ENCODE data around the gene ZSWIM1. TPM values are rescaled to one million over a fixed set of nuclear protein-coding genes. Genes with fewer than 3 reads are reported as not detected.

Gene ZSWIM1
- polyA plus RNA-seq, 1 donor (not counting 4 experiments of a cell fraction or from before 2014, with no cell fraction given), result 4.4 TPM

GRCh38 chr20:45834797-45835161, 46.2 kb upstream of the ZSWIM1 start:
- Histone ChIP-seq H3K27me3 (ENCODE audit: control insufficient read depth, extremely low read depth, insufficient read depth, low read length) (no peaks in the 10 kb centered on the region), H3K79me2 (ENCODE audit: control insufficient read depth, insufficient read depth, low read length) (no peaks in the 10 kb centered on the region), H3K4me3 (ENCODE audit: control insufficient read depth in 2 of 3, extremely low read depth in 1 of 3, insufficient read depth in 2 of 3, low read depth in 1 of 3, low read length in 3 of 3) (peak overlapping the region in 2 of 3 experiments; percentile 61 to 85), H2AFZ (ENCODE audit: control insufficient read depth, low read length) (no peak overlapping the region), H4K20me1 (ENCODE audit: control insufficient read depth, extremely low read depth, insufficient read depth, low read length) (no peaks in the 10 kb centered on the region), H3K9ac (ENCODE audit: control insufficient read depth, extremely low read depth, insufficient read depth, low read length) (no peak overlapping the region), H3K9me1 (ENCODE audit: control insufficient read depth, extremely low read depth, insufficient read depth, low read length) (peaks cover 2% of the 10 kb centered on the region), H3K4me2 (ENCODE audit: control insufficient read depth, extremely low read depth, insufficient read depth, low read depth, low read length) (peak overlapping the region; percentile 86), H3K36me3 (ENCODE audit: control insufficient read depth in 2 of 2, extremely low read depth in 1 of 2, insufficient read depth in 2 of 2, low read length in 2 of 2) (no peaks in the 10 kb centered on the region), H3K27ac (ENCODE audit: control insufficient read depth, insufficient read depth, low read length) (no peak overlapping the region), H3K4me1 (ENCODE audit: control insufficient read depth, extremely low read depth, insufficient read depth, low read length) (peaks cover 24% of the 10 kb centered on the region), H3K9me3 (ENCODE audit: control insufficient read depth, low read depth, low read length) (no peaks in the 10 kb centered on the region)
- DNase-seq (ENCODE audit: low read depth, low spot score), result no peak
- no peak for FAIRE-seq
- no peak for TF ChIP-seq CTCF (optimal IDR thresholded peaks at IDR 0.05 in 1 of 3, IDR thresholded peaks at IDR 0.05 in 1 of 3, conservative IDR thresholded peaks at IDR 0.05 in 1 of 3; ENCODE audit: extremely low read depth in 1 of 3, insufficient read depth in 2 of 3, low read length in 3 of 3)
- TF ChIP-seq EZH2 (IDR thresholded peaks at IDR 0.05; ENCODE audit: low read length), result no peak
- dilution Hi-C loops (cut with MboI; ENCODE audit: extremely low pct_ligation_motif_present, low sequenced_read_pairs), result no loop called here

GRCh38 chr20:45835329-45835765, 45.7 kb upstream of the ZSWIM1 start:
- H2AFZ ChIP-seq (ENCODE audit: control insufficient read depth, low read length), result no peak overlapping the region
- DNase-seq (ENCODE audit: low read depth, low spot score), result no peak
- no peaks in the 10 kb centered on the region for H3K79me2 ChIP-seq (ENCODE audit: control insufficient read depth, insufficient read depth, low read length)
- no peaks in the 10 kb centered on the region for H3K27me3 ChIP-seq (ENCODE audit: control insufficient read depth, extremely low read depth, insufficient read depth, low read length)
- H3K9me1 ChIP-seq (ENCODE audit: control insufficient read depth, extremely low read depth, insufficient read depth, low read length), result peaks cover 2% of the 10 kb centered on the region
- no peaks in the 10 kb centered on the region for H3K9me3 ChIP-seq (ENCODE audit: control insufficient read depth, low read depth, low read length)
- no peak overlapping the region for H3K27ac ChIP-seq (ENCODE audit: control insufficient read depth, insufficient read depth, low read length)
- no peaks in the 10 kb centered on the region for H3K36me3 ChIP-seq (ENCODE audit: control insufficient read depth in 2 of 2, extremely low read depth in 1 of 2, insufficient read depth in 2 of 2, low read length in 2 of 2)
- H3K4me2 ChIP-seq (ENCODE audit: control insufficient read depth, extremely low read depth, insufficient read depth, low read depth, low read length), result peak overlapping the region; percentile 86
- TF ChIP-seq EZH2 (IDR thresholded peaks at IDR 0.05; ENCODE audit: low read length), result no peak
- TF ChIP-seq CTCF (optimal IDR thresholded peaks at IDR 0.05 in 1 of 3, IDR thresholded peaks at IDR 0.05 in 1 of 3, conservative IDR thresholded peaks at IDR 0.05 in 1 of 3; ENCODE audit: extremely low read depth in 1 of 3, insufficient read depth in 2 of 3, low read length in 3 of 3), result peak in 1 of 3 experiments; percentile 15
- dilution Hi-C loops (cut with MboI; ENCODE audit: extremely low pct_ligation_motif_present, low sequenced_read_pairs), result no loop called here
- no peak overlapping the region for H3K4me3 ChIP-seq (ENCODE audit: control insufficient read depth in 2 of 3, extremely low read depth in 1 of 3, insufficient read depth in 2 of 3, low read depth in 1 of 3, low read length in 3 of 3)
- FAIRE-seq, result no peak
- H3K4me1 ChIP-seq (ENCODE audit: control insufficient read depth, extremely low read depth, insufficient read depth, low read length), result peaks cover 24% of the 10 kb centered on the region
- no peak overlapping the region for H3K9ac ChIP-seq (ENCODE audit: control insufficient read depth, extremely low read depth, insufficient read depth, low read length)
- H4K20me1 ChIP-seq (ENCODE audit: control insufficient read depth, extremely low read depth, insufficient read depth, low read length), result no peaks in the 10 kb centered on the region
